CD4-positive, alpha-beta T cell (primary cell): ENCODE data around the gene ARG1. TPM values are rescaled to one million over a fixed set of nuclear protein-coding genes. Genes with fewer than 3 reads are reported as not detected.

Source experiments
- ATAC-seq: fragments of 200-7000 bp; cut with Tn5 transposase; one replicate; pipeline ENCODE4 v1.10.0; 2022; ENCODE audit warnings: mild to moderate bottlenecking; ENCODE audit not compliant: poor library complexity
- CTCF ChIA-PET: fragments of 350-600 bp; sonication (Branson Sonifier 250); formaldehyde crosslinking; loops from one replicate; lab custom pipeline; 2021; ENCODE audit warnings: antibody characterized with exemption, inconsistent platforms; lab: Charles Lee
- POLR2A ChIA-PET: fragments of 350-600 bp; sonication (Branson Sonifier 250); formaldehyde crosslinking; loops from one replicate; lab custom pipeline; 2021; ENCODE audit warnings: antibody characterized with exemption, inconsistent platforms; lab: Charles Lee
- DNase-seq, 14 experiments: peaks; one replicate each; pipeline ENCODE4 v3.0.0-alpha.2; 2013 to 2020; ENCODE audit warnings: mixed read lengths in 2 of 14
- H3K27ac ChIP-seq, 2 donors: one replicate each; pipeline versions ENCODE4 v1.5.1 to v1.7.0; 2013; ENCODE audit warnings: low read length in 2 of 2, low read depth in 1 of 2, mild to moderate bottlenecking in 1 of 2
- H3K27me3 ChIP-seq, 2 experiments: 1 replicate in 1 of 2; 2 replicates in 1 of 2; pipeline versions ENCODE4 v1.6.1 to v1.7.0; 2013; ENCODE audit warnings: low read length in 2 of 2, control low read depth in 1 of 2, mild to moderate bottlenecking in 1 of 2, moderate library complexity in 1 of 2; ENCODE audit not compliant: insufficient read depth in 2 of 2, control insufficient read depth in 1 of 2
- H3K36me3 ChIP-seq: one replicate; pipeline ENCODE4 v1.6.1; 2013; ENCODE audit warnings: low read length, control low read depth; ENCODE audit not compliant: insufficient read depth
- H3K4me1 ChIP-seq: one replicate; pipeline ENCODE4 v1.6.1; 2013; ENCODE audit warnings: low read length, control low read depth; ENCODE audit not compliant: insufficient read depth
- H3K4me3 ChIP-seq: one replicate; pipeline ENCODE4 v1.5.1; 2013; ENCODE audit warnings: mild to moderate bottlenecking, low read length, moderate library complexity
- H3K9me3 ChIP-seq, 2 experiments: 1 replicate in 1 of 2; 2 replicates in 1 of 2; pipeline versions ENCODE4 v1.6.1 to v1.7.0; 2013; ENCODE audit warnings: low read length in 2 of 2, mild to moderate bottlenecking in 2 of 2, control low read depth in 1 of 2, moderate library complexity in 1 of 2; ENCODE audit not compliant: control insufficient read depth in 1 of 2, insufficient read depth in 1 of 2
- H3K27ac Mint-ChIP-seq: one replicate; pipeline ENCODE4 v1.8.0; 2020; ENCODE audit warnings: mixed read lengths
- H3K27me3 Mint-ChIP-seq: one replicate; pipeline ENCODE4 v1.8.0; 2021; ENCODE audit warnings: mixed read lengths
- H3K36me3 Mint-ChIP-seq: one replicate; pipeline ENCODE4 v1.8.0; 2021; ENCODE audit warnings: low read depth, mixed read lengths
- H3K4me1 Mint-ChIP-seq: one replicate; pipeline ENCODE4 v1.8.0; 2021; ENCODE audit warnings: low read depth, mixed read lengths
- H3K4me3 Mint-ChIP-seq: one replicate; pipeline ENCODE4 v1.8.0; 2020; ENCODE audit warnings: mild to moderate bottlenecking, mixed read lengths
- H3K9me3 Mint-ChIP-seq: one replicate; pipeline ENCODE4 v1.8.0; 2020; ENCODE audit warnings: mixed read lengths
- intact Hi-C, 2 experiments: fragments of 100-400 bp; cut with DNase I in 1 of 2; cut with micrococcal nuclease in 1 of 2; formaldehyde crosslinking; loops; one replicate each; pipeline versions ENCODE4 v1.15.1 to v1.9.0; 2023 to 2025; cut with DNase I, micrococcal nuclease
- total RNA-seq, 174 experiments: library from RNA in 2 of 174; stranded (reverse) in 2 of 174; gene quantifications; one replicate each; pipeline ENCODE4 v1.2.3 and lab custom pipeline; 2021 to 2026
- TF ChIP-seq, protein P1 (sequence below): fragments of 200-600 bp; IDR thresholded peaks from one replicate; pipeline ENCODE4 v1.8.0; 2022; ENCODE audit warnings: antibody characterized with exemption, mild to moderate bottlenecking

ARG1 gene
- total RNA-seq, 2 experiments from 2014 or later = 0.36 to 0.50 TPM

DNA sequence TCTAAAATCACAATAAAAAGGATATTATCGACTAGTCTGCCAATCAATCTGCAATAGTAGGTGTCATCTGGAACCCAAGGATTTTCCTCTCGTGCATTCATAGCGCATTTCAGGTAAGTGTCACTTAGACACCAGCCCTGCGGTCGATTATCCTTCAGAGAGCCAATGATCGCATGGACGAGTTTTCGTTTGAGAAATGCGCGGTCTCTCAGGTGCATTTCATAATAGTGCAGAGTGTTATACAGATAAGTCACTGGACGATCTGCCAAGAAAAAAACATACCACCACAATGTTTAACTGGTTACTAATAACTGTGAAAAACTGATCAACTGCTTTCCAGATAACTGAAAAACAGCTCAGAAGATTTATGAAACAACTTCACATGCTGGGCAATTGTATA is 21.0 kb downstream of the ARG1 start:
- peaks cover 92% of the 10 kb centered on the region for H3K36me3 Mint-ChIP-seq
- POLR2A ChIA-PET = no interaction called here

DNA sequence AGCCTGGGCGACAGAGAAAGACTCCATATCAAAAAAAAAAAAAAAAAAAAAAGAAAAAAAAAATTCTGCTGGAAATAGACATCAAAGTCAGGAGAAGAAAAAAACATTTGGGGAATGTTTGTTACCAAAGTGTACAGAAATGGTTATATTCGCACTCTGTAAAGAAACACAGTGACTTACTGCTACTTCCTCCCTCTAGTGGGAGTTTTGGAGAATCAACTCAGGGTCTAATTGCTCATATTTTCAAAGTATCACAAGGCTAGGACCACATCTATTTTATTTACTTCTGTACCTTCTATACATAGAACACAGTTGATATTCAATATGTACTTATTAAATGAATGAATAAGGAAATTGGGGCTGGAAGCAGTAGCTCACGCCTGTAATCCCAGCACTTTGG is 24.4 kb downstream of the ARG1 start:
- ChIA-PET CTCF (interaction anchor here (0.6 to 1.9 kb wide), 3 partner anchors 144 to 1380 kb away, joined by 3 to 5 read pairs (median 4); no protein-coding TSS in a partner anchor), POLR2A (interaction anchor here (0.6 kb wide), 1 partner anchor 74 kb away, joined by 3 read pairs; no protein-coding TSS in a partner anchor)
- Mint-ChIP-seq H3K4me3 (no peak overlapping the region), H3K27ac (peak overlapping the region; percentile 27), H3K9me3 (no peaks in the 10 kb centered on the region), H3K4me1 (no peaks in the 10 kb centered on the region), H3K27me3 (no peaks in the 10 kb centered on the region), H3K36me3 (peaks cover 90% of the 10 kb centered on the region)
- Histone ChIP-seq H3K27ac (peak overlapping the region in 1 of 2 donors; percentile 11), H3K4me3 (no peak overlapping the region), H3K9me3 (no peaks in the 10 kb centered on the region), H3K27me3 (no peaks in the 10 kb centered on the region), H3K36me3 (peaks cover 97% of the 10 kb centered on the region), H3K4me1 (no peaks in the 10 kb centered on the region)
- TF ChIP-seq, protein P1, sequence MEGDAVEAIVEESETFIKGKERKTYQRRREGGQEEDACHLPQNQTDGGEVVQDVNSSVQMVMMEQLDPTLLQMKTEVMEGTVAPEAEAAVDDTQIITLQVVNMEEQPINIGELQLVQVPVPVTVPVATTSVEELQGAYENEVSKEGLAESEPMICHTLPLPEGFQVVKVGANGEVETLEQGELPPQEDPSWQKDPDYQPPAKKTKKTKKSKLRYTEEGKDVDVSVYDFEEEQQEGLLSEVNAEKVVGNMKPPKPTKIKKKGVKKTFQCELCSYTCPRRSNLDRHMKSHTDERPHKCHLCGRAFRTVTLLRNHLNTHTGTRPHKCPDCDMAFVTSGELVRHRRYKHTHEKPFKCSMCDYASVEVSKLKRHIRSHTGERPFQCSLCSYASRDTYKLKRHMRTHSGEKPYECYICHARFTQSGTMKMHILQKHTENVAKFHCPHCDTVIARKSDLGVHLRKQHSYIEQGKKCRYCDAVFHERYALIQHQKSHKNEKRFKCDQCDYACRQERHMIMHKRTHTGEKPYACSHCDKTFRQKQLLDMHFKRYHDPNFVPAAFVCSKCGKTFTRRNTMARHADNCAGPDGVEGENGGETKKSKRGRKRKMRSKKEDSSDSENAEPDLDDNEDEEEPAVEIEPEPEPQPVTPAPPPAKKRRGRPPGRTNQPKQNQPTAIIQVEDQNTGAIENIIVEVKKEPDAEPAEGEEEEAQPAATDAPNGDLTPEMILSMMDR = peak; percentile 24
- intact Hi-C loops = no loop called here
- DNase-seq (peak in 3 of 14 experiments; percentile 24 to 28 (median 24)), ATAC-seq (peak; percentile 65)

More for the DNA sequence above, 21.0 kb downstream of the ARG1 start:
- no peaks in the 10 kb centered on the region for H3K27me3 ChIP-seq
- peaks cover 98% of the 10 kb centered on the region for H3K36me3 ChIP-seq
- Mint-ChIP-seq H3K4me3 (no peak overlapping the region), H3K9me3 (no peaks in the 10 kb centered on the region), H3K4me1 (no peaks in the 10 kb centered on the region), H3K27me3 (no peaks in the 10 kb centered on the region), H3K27ac (no peak overlapping the region)
- TF ChIP-seq, protein P1 = no peak
- H3K4me1 ChIP-seq = no peaks in the 10 kb centered on the region
- DNase-seq (no peak), ATAC-seq (no peak)
- H3K9me3 ChIP-seq = no peaks in the 10 kb centered on the region
- H3K4me3 ChIP-seq = no peak overlapping the region
- CTCF ChIA-PET = no interaction called here
- intact Hi-C loops = loop anchor here in 1 of 2 experiments (2.0 kb wide), 1 partner anchor 15 kb away; no protein-coding TSS in a partner anchor
- no peak overlapping the region for H3K27ac ChIP-seq

DNA sequence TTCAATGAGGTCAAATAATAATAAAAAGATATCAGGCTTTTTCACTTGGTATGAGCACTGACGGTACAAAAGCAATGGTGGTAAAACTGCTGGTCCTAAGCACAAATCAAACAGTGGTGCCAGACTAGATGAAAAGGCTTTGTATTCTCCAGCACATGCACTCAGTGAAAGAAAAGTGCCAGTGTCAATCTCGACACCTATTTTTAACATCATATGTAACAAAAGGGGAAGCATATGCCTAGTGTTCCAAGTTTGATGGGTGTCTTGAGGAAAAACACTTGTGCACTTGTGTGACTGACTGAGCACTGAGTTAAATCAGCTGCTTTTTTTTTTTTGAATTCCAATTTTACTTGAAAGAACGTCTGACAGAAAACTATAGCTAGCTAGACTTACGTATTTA is 27.7 kb downstream of the ARG1 start:
- peaks cover 97% of the 10 kb centered on the region for H3K36me3 ChIP-seq
- Mint-ChIP-seq H3K27ac (no peak overlapping the region), H3K27me3 (no peaks in the 10 kb centered on the region), H3K4me1 (no peaks in the 10 kb centered on the region), H3K4me3 (no peak overlapping the region), H3K36me3 (peaks cover 86% of the 10 kb centered on the region), H3K9me3 (no peaks in the 10 kb centered on the region)
- no peaks in the 10 kb centered on the region for H3K27me3 ChIP-seq
- TF ChIP-seq, protein P1 = no peak
- H3K27ac ChIP-seq = no peak overlapping the region
- ChIA-PET CTCF (interaction anchor here (3.2 kb wide), 1 partner anchor 28 kb away, joined by 11 read pairs; the partner anchor contains the start of gene MED23), POLR2A (interaction anchor here (1.4 kb wide), 1 partner anchor 27 kb away, joined by 3 read pairs; no protein-coding TSS in a partner anchor)
- intact Hi-C loops = no loop called here
- no peak overlapping the region for H3K4me3 ChIP-seq
- H3K9me3 ChIP-seq = no peaks in the 10 kb centered on the region
- H3K4me1 ChIP-seq = no peaks in the 10 kb centered on the region
- DNase-seq (no peak), ATAC-seq (no peak)
